Activated naive CD8-positive, alpha-beta T cell treated with anti-CD3 and anti-CD28 coated beads, Interleukin-2, amount 50 U/mL, for 24 hours (primary cell): ENCODE data around the gene ZNF14.
"Not testable (repeated sequence)": the region's sequence is repeated elsewhere in the genome, so short reads cannot be mapped to it uniquely, and the experiment has no call there.

Experiments used
- ATAC-seq: fragments of 150-1000 bp; cut with Tn5 transposase; one replicate; pipeline ENCODE4 v1.10.0; 2021
- DNase-seq: peaks from one replicate; pipeline ENCODE4 v3.0.0; 2021
- H3K27ac Mint-ChIP-seq: one replicate; pipeline ENCODE4 v1.8.0; 2021; ENCODE audit warnings: mild to moderate bottlenecking, mixed read lengths
- H3K27me3 Mint-ChIP-seq: one replicate; pipeline ENCODE4 v1.8.0; 2021; ENCODE audit warnings: mixed read lengths
- H3K36me3 Mint-ChIP-seq: one replicate; pipeline ENCODE4 v1.8.0; 2021; ENCODE audit warnings: low read depth, mixed read lengths
- H3K4me1 Mint-ChIP-seq: one replicate; pipeline ENCODE4 v1.8.0; 2021; ENCODE audit warnings: mixed read lengths
- H3K4me3 Mint-ChIP-seq: one replicate; pipeline ENCODE4 v1.8.0; 2021; ENCODE audit warnings: mild to moderate bottlenecking, moderate library complexity, mixed read lengths
- H3K9me3 Mint-ChIP-seq: one replicate; pipeline ENCODE4 v1.8.0; 2021; ENCODE audit warnings: mixed read lengths

ZNF14 gene

DNA sequence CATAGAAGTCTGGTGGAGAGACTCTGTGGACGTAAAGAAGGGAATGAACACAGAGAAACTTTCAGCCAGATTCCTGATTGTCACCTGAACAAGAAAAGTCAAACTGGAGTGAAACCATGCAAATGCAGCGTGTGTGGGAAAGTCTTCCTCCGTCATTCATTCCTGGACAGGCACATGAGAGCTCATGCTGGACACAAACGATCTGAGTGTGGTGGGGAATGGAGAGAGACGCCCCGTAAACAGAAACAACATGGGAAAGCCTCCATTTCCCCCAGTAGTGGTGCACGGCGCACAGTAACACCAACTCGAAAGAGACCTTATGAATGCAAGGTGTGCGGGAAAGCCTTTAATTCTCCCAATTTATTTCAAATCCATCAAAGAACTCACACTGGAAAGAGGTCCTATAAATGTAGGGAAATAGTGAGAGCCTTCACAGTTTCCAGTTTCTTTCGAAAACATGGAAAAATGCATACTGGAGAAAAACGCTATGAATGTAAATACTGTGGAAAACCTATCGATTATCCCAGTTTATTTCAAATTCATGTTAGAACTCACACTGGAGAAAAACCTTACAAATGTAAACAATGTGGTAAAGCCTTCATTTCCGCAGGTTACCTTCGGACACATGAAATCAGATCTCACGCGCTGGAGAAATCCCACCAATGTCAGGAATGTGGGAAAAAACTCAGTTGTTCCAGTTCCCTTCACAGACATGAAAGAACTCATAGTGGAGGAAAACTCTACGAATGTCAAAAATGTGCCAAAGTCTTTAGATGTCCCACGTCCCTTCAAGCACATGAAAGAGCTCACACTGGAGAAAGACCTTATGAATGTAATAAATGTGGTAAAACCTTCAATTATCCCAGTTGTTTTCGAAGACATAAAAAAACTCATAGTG lies 53.5 kb downstream of the ZNF14 start:
- Mint-ChIP-seq H3K9me3 (peaks cover 67% of the 10 kb centered on the region), H3K4me1 (peaks cover 6% of the 10 kb centered on the region), H3K27me3 (no peaks in the 10 kb centered on the region), H3K27ac (no peak overlapping the region), H3K36me3 (peaks cover 91% of the 10 kb centered on the region), H3K4me3 (no peak overlapping the region)
- ATAC-seq (no peak), DNase-seq (no peak)

DNA sequence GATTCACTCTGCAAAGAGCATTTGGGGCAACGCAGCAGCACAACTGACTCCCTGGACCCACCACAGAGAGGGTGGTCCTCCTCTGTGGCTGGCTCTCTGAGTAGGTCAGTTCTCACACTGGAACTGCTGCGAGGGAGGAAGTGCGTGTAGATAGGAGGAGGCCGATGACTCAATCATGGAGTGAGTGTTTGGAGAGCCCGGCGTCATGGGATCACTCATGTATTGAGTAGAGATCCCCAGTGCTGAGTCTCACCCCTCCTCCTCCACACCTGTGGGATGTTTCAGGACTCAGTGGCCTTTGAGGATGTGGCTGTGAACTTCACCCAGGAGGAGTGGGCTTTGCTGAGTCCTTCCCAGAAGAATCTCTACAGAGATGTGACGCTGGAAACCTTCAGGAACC lies 55.3 kb downstream of the ZNF14 start:
- DNase-seq (no peak), ATAC-seq (no peak)
- Mint-ChIP-seq H3K27me3 (no peaks in the 10 kb centered on the region), H3K9me3 (peaks cover 59% of the 10 kb centered on the region), H3K27ac (no peak overlapping the region), H3K36me3 (peaks cover 92% of the 10 kb centered on the region), H3K4me3 (no peak overlapping the region), H3K4me1 (peaks cover 8% of the 10 kb centered on the region)

DNA sequence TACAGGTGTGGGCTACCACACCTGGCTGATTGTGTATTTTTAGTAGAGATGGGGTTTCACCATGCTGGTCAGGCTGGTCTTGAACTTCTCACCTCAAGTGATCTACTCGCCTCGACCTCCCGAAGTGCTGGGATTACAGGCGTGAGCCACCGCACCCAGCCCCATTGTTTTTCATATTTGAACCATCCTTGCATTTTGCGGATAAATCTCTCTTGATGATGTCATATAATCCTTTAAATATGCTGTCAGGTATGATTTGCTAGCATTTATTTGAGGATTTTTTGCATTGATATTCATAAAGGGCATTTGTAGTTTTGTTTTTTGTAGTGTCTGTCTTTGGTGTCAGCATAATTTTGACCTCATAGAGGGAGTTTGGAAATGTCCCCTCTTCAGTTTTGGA lies 58.6 kb downstream of the ZNF14 start:
- Mint-ChIP-seq H3K27me3 (no peaks in the 10 kb centered on the region), H3K4me3 (no peak overlapping the region), H3K27ac (no peak overlapping the region), H3K9me3 (peaks cover 48% of the 10 kb centered on the region), H3K4me1 (peaks cover 23% of the 10 kb centered on the region), H3K36me3 (peaks cover 91% of the 10 kb centered on the region)
- DNase-seq: no peak
- no peak for ATAC-seq

DNA sequence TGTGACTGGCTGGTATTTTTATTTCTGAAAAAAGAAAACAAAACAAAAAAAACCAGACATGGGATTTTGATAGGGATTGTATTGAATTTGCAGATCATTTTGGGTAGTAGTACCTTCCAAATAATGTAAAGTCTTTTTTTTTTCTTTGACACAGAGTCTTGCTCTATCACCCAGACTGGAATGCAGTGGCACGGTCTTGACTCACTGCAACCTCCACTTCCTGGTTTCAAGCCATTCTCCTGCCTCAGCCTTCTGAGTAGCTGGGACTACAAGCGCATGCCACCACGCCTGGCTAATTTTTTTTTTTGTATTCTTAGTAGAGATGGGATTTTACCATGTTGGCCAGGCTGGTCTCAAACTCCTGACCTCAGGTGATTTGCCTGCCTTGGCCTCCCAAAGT lies 60.1 kb downstream of the ZNF14 start:
- H3K9me3 Mint-ChIP-seq: peaks cover 36% of the 10 kb centered on the region
- no peaks in the 10 kb centered on the region for H3K27me3 Mint-ChIP-seq
- H3K4me1 Mint-ChIP-seq: peaks cover 31% of the 10 kb centered on the region
- H3K4me3 Mint-ChIP-seq: no peak overlapping the region
- DNase-seq (no peak), ATAC-seq (no peak)
- H3K27ac Mint-ChIP-seq: no peak overlapping the region
- H3K36me3 Mint-ChIP-seq: peaks cover 76% of the 10 kb centered on the region

DNA sequence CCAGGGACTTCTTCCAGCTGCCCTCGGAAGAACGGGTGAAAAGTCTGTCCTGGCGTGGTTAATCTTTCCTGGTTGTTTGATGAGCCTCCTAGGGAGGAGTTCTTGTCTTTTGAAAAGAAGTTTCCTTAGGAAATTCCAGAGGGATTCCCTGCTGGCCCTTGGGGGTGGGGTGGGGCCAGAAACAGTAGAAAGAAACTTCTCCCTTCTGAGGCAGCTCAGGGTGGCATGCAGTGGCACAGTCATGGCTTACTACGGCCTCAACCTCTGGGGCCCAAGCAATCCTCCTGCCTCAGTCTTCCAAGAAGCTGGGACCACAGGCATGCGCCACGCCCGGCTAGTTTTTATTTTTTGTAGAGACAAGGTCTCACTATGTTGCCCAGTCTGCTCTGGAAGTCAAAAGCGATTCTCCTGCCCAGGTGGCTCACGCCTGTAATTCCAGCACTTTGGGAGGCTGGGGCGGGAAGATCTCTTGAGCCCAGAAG lies 62.8 kb downstream of the ZNF14 start:
- Mint-ChIP-seq H3K27ac (peak overlapping the region; percentile 92), H3K9me3 (peaks cover 15% of the 10 kb centered on the region), H3K4me1 (peaks cover 36% of the 10 kb centered on the region), H3K4me3 (peak overlapping the region; percentile 85), H3K27me3 (no peaks in the 10 kb centered on the region), H3K36me3 (peaks cover 54% of the 10 kb centered on the region)
- ATAC-seq: no peak
- peak; percentile 6 for DNase-seq

DNA sequence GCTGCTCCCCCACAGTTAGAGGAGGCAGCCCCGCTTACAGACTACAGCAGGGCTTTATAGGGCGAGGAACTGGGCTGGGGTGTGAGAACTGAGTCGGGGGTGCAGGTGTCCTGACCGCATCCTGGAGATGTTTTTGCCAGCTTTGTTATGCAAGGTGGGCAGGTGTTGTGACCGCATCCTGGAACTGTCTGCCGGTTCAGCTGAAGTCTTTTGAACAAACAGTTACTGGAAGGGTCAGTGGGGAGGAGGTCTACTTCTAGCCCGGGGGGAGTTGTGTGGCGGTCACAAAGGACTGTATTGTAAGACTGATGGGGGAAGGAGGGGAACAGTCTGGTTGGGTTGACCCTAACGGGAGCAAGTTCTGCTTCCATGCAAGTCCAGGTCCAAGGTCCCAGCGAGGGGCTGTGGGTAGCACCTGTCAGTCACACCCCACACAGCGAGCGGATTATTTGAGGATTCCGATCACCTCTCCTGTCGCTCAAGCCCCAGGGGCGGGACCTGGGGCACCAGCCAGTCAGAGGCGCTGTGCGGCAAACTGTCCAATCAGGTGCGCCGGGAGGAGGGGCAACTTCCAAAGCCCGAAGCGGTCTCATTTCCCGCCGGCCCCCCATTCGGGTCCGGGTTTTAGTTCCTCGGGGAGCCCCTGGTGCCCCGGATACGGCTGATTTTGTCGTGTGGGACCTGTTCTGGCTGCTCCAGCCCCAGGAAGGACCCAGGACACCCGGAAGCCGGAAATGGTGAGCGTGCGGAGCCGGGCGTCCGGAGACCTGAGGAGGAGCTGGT lies 64.5 kb downstream of the ZNF14 start, which contains the start of gene ZNF101:
Gene ZNF101, plus strand, starts transcription at position 610 of the 783 bp plus-strand sequence. Its CDS starts 125 bp downstream, at position 735.
- peaks cover 33% of the 10 kb centered on the region for H3K4me1 Mint-ChIP-seq

DNA sequence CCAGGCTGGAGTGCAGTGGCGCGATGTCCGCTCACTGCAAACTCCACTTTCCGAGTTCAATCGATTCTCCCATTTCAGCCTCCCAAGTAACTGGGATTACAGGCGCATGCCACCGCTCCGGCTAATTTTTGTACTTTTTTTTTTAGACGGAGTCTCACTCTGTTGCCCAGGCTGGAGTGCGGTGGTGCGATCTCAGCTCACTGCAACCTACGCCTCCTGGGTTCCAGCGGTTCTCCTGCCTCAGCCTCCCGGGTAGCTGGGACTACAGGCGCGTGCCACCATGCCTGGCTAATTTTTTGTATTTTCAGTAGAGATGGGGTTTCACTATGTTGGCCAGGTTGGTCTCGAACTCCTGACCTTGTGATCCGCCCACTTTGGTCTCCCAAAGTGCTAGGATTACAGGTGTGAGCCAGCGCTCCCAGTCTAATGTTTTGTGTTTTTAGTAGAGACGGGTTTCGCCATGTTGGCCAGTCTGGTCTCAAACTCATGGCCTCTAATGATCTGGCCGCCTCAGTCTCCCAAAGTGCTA lies 67.4 kb downstream of the ZNF14 start:
- H3K27me3 Mint-ChIP-seq, H3K4me3 Mint-ChIP-seq, H3K27ac Mint-ChIP-seq, ATAC-seq, H3K9me3 Mint-ChIP-seq, DNase-seq: not testable (repeated sequence)
- Mint-ChIP-seq H3K4me1 (peaks cover 42% of the 10 kb centered on the region), H3K36me3 (peaks cover 22% of the 10 kb centered on the region)

More for the DNA sequence above, 64.5 kb downstream of the ZNF14 start, which contains the start of gene ZNF101:
- Mint-ChIP-seq H3K4me3 (peak within 1 kb of the TSS; percentile 85), H3K9me3 (peaks cover 8% of the 10 kb centered on the region), H3K36me3 (peaks cover 42% of the 10 kb centered on the region), H3K27ac (peak within 1 kb of the TSS; percentile 92), H3K27me3 (no peaks in the 10 kb centered on the region)
- ATAC-seq (peak; percentile 84), DNase-seq (peak; percentile 97)

DNA sequence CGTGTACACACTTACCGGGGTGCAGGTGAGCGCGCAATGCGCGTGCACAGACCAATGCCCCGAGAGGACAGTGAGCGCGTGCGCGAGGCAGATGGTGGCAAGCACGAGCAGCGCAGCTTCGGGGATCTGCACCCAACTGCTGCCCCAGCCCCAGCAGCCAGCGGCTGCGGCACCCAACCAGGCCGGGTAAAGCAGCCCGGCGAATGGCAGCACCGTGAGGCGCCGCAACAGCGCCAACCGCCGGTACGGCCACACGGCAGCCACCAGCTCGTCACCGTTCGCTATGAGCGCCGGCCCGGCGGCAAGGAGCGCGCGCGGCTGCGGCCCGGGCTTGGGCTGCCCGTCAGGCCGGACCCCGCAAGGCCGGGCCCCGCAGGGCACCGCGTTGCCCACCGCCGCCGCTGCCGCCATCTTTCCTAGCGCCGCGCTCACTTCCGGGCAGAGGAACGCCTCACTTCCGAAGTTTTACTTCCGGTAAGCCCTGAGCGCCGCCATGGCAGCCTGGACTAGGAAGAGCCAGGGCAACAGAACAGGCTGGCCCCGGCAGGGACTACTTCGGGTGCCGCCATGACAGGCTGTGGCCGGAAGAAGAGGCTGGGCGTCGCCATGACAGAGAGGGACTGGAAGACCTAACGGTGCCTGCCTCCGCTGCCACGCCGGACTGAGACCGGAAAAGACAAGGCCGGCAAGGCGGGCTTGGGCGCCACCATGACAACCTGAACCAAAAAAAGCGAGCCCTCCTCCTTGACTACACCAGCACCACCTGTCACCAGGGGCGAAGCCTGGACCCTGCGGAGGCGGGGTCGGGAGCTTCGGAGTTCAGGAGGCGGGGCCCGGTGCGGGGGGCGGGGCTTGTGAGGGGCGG lies 69.4 kb downstream of the ZNF14 start, which contains the start of gene ATP13A1:
Gene ATP13A1, minus strand, starts transcription at position 421 of the 865 bp plus-strand sequence. Its CDS starts 10 bp downstream, at position 411.
- H3K36me3 Mint-ChIP-seq: peaks cover 23% of the 10 kb centered on the region
- peak within 1 kb of the TSS; percentile 99 for H3K27ac Mint-ChIP-seq
- ATAC-seq (peak; percentile 80), DNase-seq (peak; percentile 89)
- peaks cover 35% of the 10 kb centered on the region for H3K4me1 Mint-ChIP-seq
- H3K4me3 Mint-ChIP-seq: peak within 1 kb of the TSS; percentile 95
- H3K9me3 Mint-ChIP-seq: no peaks in the 10 kb centered on the region
- H3K27me3 Mint-ChIP-seq: no peaks in the 10 kb centered on the region

DNA sequence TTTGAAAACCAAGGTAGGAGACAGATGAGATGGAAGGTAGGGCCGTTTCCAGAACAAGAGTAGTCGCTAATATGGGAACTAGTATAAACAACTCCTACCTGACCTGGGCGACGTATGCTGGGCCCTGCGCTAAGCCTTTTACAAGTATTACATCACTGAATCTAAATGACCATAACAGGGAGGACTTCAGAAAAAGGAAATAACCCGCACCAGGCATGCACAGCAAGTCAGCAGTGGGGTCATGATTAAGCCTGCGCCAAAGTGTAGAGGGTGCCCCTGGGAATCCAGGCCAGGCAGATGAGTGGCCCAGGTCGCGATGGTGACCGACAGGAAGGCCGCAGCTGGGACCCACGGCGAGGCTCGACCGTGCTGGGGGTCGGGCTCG lies 70.0 kb downstream of the ZNF14 start:
- peak overlapping the region; percentile 95 for H3K4me3 Mint-ChIP-seq
- no peak for DNase-seq

DNA sequence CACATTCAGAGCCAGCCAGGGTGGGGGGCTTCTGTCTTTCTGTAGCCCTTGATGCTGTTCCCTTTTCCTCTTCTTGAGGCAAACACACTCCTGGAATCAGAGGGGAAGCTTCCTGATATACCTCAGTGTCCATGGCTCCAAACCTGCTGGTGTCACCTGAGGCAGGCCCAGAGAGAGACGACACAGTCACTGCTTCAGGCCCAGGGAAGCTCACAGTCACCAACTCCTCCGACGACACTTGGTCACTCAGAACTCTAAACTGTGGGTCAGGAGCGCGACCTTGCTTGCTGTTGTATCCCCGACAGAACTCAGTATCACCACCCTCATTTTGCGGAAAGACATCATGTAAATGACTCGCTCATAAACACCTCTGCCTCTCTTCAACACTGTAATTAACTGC lies 70.6 kb downstream of the ZNF14 start:
- Mint-ChIP-seq H3K4me1 (peaks cover 23% of the 10 kb centered on the region), H3K36me3 (peaks cover 29% of the 10 kb centered on the region), H3K9me3 (no peaks in the 10 kb centered on the region), H3K27ac (peak overlapping the region; percentile 94), H3K4me3 (peak overlapping the region; percentile 95), H3K27me3 (no peaks in the 10 kb centered on the region)
- ATAC-seq (no peak), DNase-seq (no peak)

More for the DNA sequence above, 70.0 kb downstream of the ZNF14 start:
- H3K4me1 Mint-ChIP-seq: peaks cover 29% of the 10 kb centered on the region
- ATAC-seq: no peak
- H3K27me3 Mint-ChIP-seq: no peaks in the 10 kb centered on the region
- H3K36me3 Mint-ChIP-seq: peaks cover 28% of the 10 kb centered on the region
- H3K27ac Mint-ChIP-seq: peak overlapping the region; percentile 94
- H3K9me3 Mint-ChIP-seq: no peaks in the 10 kb centered on the region

DNA sequence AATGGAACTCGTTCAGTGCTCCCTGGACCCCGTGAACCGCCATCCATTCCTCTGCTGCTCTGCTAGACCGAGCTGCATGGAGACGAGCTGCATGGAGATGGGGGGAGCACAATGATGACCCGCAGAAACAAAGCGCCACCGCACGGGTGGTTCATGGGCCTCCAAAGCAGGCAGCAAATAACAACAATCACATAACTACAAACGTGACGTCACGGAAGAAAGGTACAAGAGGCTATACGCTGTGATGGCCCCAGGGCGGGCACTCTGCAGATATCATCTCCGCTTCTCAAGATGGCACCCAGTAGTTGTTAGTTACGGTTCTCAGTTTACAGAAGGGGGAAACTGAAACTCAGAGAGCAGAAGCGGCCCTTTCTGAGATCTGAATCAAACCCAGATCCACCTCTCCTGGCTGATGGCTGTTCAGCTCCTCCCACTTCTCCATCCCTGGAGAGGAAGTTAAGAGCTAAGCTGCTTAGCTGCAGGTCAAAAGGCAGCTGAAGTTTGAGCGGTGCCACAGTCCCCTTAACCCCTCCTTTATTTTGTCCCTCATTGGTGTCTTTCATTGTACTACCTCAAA lies 71.1 kb downstream of the ZNF14 start:
- Mint-ChIP-seq H3K9me3 (no peaks in the 10 kb centered on the region), H3K4me1 (peaks cover 21% of the 10 kb centered on the region), H3K36me3 (peaks cover 30% of the 10 kb centered on the region), H3K27me3 (no peaks in the 10 kb centered on the region), H3K4me3 (peak overlapping the region; percentile 95), H3K27ac (peak overlapping the region; percentile 94)
- ATAC-seq (peak; percentile 20), DNase-seq (peak; percentile 27)

DNA sequence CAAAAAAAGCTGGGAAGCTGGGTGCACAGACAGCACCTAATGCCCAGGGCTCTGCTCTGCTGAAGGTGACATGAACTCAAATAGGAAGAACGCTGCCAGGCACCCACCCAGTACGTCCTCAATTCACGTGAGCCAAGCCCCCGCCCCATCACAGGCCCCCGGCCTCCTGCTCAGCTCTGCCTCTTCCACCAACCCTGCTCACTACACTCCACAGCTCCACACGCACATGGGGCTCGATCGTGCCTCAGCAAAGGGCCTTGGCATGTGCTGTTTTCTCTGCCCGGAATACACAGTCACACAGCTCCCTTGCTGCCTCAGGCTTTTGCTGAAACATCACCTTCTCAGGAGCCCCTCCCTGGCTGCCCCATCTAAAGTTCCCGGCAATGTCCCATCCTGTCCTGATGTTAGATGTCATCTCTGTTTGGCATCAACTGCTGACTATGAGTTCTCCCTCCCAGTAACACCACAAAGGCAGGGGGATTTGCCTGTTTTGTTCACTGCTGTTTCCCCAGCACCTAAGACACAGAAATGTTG lies 71.7 kb downstream of the ZNF14 start:
- Mint-ChIP-seq H3K4me3 (peak overlapping the region; percentile 95), H3K4me1 (peaks cover 18% of the 10 kb centered on the region)

More for the DNA sequence above, 71.7 kb downstream of the ZNF14 start:
- Mint-ChIP-seq H3K27ac (peak overlapping the region; percentile 94), H3K27me3 (no peaks in the 10 kb centered on the region), H3K9me3 (no peaks in the 10 kb centered on the region), H3K36me3 (peaks cover 32% of the 10 kb centered on the region)
- ATAC-seq (no peak), DNase-seq (no peak)
